GM18951 (cell line): ENCODE results near the gene CCDC12.
"Not testable (repeated sequence)": the region's sequence is repeated elsewhere in the genome, so short reads cannot be mapped to it uniquely, and the experiment has no call there.

Experiments
- POLR2A ChIP-seq: IDR thresholded peaks from 4 replicates; pipeline ENCODE4 v1.6.1; 2011; ENCODE audit warnings: mild to moderate bottlenecking; ENCODE audit not compliant: insufficient read length, insufficient read depth; ENCODE audit errors: extremely low read depth
- in situ Hi-C: fragments of 300-500 bp; cut with MboI; formaldehyde crosslinking; loops from one replicate; pipeline ENCODE4 v1.12.0; 2022; ENCODE audit warnings: low sequenced_read_pairs, mixed read lengths, inconsistent platforms; ENCODE audit not compliant: unreplicated experiment

CCDC12 gene

DNA sequence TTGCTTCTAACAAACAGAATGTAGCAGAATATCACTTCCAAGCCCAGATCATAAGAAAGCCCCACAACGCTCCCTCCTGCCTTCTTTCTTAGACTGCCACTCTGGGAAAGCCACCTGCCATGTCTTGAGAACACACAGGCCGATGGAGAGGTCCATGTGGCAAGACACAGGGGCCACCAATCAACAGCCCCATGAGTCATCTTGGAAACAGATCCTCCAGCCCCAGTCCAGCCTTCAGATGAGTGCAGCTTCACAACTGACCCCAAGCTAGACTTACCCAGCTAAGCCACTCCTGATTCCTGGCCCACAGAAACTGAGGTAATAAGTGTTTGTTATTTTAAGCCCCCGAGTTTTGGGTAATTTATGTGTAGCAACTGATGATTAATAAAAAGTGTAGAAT, 59.3 kb downstream of the CCDC12 start:
- in situ Hi-C loops, result no loop called here
- no peak for TF ChIP-seq POLR2A

DNA sequence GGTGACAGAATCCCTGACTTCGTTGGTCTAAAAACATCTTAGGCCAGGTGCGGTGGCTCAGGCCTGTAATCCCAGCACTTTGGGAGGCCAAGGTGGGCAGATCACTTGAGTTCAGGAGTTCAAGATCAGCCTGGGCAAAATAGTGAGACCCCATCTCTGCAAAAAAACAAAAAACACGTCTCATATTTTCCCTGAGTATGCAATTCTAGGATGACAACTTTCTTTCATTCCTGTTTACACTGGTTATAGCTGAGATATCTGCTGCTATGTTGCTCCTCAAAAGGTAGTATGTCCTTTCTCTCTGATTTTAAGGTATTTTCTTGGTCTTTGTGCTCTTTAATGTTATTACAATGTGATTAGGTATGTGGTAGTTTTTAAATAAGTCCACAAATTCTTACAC, 59.7 kb downstream of the CCDC12 start:
- in situ Hi-C loops, result no loop called here
- no peak for TF ChIP-seq POLR2A

DNA sequence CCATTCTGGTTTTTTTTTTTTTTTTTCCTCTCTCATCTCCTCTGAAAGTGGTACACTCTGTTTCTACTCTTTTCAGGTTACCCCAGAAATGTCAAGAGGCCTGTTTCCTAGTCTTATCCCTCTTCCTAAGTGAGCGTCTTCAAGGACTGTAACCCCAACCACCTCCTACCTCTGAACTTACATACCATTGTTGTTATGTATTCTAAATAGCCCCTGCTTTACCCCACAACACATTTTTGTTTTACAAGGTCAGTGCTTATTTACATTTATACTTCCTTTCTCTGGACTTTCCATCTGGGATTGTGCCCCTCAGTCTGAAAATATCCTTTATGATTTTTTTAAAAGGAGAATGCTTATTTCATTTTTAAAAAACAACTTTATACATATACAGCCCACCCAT, 60.3 kb downstream of the CCDC12 start:
- no peak for TF ChIP-seq POLR2A
- in situ Hi-C loops, result no loop called here

DNA sequence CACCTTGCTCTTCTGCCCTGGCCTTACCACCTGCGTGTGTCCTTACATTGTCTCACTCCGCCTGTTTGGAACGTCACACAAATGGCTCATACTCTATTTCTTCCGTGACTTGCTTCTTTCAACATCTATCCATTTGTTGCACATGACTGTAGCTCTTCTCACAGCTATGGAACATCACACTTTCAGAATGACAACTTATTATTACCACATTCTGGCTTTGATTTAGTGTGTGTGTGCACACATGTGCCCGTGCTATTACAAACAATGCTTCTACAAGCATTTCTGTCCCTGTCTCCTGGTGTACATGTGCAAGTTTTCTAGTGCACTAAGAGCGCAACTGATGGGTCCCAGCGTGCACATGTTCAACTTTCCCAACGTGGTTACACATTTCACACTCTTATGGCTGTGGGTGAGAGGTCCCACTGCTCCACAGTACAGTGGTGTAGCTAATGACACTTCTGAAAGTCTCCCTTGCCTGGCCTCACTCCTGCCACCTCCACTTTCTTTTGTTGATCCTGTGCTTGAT, 61.2 kb downstream of the CCDC12 start:
- no peak for TF ChIP-seq POLR2A
- in situ Hi-C loops, result no loop called here

DNA sequence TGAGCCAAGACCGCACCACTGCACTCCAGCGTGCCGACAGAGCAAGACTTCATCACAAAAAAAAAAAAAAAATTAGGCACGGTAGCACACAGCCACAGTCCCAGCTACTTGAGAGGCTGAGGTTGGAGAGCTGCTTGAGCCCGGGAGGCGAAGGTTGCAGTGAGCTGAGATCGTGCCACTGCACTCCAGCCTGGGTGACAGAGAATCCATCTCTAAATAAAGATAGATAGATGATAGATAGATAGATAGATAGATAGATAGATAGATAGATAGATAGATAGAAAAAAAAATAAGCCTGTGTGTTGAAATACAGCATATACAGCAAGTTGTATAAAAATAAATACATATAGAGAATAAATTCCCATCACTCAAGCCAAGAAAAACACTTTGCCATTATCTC, 61.7 kb downstream of the CCDC12 start:
- in situ Hi-C loops, result no loop called here

DNA sequence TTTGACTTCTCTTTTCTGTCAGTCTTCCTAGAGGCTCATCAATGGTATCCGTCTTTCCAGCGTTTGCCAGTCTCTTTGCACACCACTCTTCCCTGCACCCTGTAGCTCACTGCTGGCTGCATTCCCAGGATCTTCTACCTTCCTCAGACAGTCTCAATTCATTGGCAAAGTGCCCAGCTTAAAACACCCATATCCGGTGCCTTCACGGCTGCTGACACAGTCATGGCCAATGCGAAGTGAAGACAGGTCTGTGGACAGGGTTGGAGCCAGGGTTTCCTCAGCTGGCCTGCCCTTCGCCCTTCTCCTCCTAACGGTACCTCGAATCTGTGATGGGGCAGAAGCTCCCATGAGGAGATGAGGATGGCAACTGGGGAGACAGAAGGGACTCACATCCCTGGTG, 62.9 kb downstream of the CCDC12 start:
- in situ Hi-C loops, result no loop called here
- no peak for TF ChIP-seq POLR2A

More for the DNA sequence above, 61.7 kb downstream of the CCDC12 start:
- TF ChIP-seq POLR2A, result no peak

DNA sequence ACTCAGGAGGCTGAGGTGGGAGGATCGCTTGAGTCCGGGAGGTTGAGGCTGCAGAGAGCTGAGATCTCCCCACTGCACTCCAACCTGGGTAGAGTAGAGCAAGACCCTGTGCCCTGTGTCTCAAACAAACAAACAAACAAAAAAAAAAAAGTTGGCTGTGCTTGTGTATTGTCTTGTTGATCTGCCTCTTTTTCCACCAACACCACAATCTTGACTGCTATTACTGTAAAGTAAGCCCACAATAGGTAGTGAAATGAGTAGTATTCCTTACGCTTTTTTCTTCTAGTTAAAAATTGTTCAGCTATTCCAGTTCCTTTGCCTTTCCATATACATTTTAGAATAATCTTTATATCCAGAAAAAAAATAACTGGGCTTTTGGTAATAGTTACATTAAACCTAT, 63.6 kb downstream of the CCDC12 start:
- TF ChIP-seq POLR2A, result no peak
- in situ Hi-C loops, result no loop called here

DNA sequence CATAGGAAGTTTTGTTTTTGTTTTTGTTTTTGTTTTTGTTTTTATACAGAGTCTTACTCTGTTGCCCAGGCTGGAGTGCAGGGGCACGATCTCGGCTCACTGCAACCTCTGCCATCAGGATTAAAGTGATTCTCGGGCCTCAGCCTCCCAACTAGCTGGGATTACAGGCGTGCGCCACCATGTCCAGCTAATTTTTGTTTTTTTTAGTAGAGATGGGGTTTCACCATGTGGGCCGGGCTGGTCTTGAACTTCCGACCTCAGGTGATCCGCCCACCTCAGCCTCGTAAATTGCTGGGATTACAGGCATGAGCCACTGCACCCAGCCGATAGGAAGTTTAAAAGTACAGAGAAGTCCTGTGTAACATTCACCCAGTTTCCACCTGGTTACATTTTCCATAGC, 65.6 kb downstream of the CCDC12 start:
- in situ Hi-C loops, result not testable (repeated sequence)

DNA sequence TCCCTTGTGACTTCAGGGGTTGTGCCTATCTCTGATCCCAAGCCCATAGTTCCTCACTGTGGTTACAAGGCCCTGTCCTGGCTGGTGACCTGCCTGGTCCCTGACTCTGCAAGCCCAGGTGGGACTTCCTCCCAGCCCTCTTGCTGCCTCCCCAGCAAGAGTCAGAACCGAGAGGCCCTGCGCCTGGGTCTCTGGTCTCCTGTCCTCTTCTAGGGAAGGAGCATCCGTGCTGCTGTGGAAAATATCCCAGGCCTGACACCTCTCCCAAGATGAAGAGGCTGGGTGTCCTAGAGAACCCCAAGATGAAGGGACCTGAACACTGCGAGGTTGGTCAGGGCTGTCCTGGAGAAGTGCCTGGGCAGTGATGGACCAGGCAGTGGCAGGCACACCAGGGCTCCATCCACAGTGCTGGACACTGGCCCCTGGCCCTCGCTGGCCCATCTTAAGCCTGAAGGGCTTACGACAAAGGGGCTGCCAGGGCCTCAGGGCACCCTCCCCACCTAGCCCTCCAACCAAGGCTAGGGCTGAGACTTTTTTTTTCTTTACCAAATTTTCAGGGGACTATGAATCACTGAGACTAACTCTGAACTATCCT, 66.3 kb downstream of the CCDC12 start:
- in situ Hi-C loops, result no loop called here
- TF ChIP-seq POLR2A, result no peak

DNA sequence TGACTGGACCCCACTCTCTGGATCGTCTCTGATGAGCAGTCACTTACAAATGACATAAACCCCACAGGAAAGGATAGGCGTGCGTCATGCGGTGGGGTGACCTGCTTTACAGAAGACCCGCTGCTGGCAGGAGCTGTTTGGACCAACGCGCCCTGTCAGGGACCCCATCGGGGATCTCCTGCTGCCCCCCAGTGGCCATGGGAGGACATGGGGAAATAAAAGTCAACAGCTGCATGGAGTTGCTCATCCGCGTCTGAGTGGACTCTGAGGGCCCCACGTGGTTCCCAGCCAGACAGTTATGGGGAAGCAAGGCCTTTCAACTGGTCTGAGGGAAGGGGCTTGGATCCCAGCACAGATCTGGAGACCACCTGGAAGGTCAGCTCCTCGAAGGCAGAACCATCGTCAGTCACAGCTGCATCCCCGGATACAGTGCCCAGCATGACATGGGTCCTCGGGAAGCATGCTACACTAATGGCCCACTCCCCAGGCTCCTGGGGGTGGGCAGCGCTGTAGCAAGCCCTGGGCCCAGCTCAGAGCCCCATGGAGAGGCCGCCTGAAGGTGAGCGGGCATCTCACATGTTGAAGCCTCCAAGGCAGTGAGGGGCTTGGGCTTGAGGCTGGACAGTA, 66.9 kb downstream of the CCDC12 start:
- in situ Hi-C loops, result no loop called here
- no peak for TF ChIP-seq POLR2A

DNA sequence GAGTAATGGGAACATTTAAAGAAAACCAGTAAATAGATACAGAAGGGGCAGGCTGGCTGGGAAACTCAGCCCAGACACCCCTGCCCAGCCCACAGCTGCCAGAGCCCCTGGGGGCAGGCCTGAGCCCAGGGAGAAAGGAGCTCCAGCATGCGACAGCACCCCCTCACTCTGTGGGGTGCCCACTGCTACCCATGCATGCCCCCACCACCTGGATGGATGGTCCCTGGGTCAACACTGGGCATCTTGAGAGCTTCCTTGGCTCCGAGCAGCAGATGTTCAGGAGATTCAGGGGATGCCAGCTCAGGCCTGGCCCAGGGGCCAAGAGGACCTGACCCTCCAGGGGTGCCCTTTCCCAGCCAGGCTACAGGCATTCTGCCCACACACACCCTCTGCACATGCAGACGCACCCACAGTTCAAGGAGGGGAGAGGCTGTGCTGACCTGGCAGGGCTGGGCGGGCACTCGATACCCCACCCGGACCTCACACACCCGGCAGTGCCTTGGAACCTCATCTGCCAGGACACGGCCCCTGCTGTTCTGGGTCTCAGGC, 67.5 kb downstream of the CCDC12 start:
- in situ Hi-C loops, result no loop called here
- TF ChIP-seq POLR2A, result no peak

DNA sequence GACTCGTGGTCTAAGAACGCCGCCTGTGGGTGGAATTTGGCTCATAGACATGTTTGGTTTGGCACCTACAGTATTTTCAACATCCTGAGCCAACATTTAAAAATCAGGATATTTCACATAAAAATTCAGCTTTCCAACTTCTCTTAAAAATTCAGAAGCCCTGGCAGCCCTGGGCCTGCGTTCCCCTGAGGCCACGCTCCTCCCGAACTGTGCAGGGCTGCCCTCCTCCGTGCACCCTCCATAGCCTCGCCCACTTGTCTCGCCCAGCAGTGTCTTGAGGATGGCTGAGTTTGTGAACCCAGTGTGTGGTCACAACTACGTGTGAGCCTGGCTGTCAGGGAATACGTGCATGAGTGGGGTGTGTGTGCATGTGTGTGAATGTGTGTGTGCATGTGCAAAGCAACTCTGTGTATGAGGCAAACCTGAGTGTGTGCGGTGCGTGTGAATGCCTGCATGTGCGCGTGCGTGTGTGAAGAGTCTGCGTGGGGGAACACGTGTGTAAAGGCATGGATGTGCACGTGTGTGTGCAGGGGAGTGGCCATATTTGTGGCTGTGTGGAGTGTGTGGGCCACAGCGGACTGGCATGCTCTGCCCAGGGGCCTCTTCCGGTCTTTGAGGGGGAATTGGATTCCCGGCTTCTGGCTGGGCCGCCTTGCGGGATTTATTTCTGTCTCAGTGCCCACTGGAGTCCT, 68.1 kb downstream of the CCDC12 start:
- no peak for TF ChIP-seq POLR2A
- in situ Hi-C loops, result no loop called here

DNA sequence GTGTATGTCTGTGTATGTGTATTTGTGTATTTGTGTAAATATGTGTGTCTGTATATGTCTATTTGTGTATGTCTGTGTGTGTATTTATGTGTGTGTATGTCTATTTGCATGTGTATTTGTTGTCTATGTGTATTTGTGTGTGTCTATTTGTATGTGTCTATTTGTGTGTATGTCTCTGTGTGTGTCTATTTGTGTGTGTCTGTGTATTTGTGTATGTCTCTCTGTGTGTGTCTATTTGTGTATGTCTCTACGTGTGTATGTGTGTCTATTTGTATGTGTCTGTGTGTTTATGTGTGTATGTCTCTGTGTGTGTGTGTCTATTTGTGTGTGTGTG, 68.6 kb downstream of the CCDC12 start:
- TF ChIP-seq POLR2A, result no peak

DNA sequence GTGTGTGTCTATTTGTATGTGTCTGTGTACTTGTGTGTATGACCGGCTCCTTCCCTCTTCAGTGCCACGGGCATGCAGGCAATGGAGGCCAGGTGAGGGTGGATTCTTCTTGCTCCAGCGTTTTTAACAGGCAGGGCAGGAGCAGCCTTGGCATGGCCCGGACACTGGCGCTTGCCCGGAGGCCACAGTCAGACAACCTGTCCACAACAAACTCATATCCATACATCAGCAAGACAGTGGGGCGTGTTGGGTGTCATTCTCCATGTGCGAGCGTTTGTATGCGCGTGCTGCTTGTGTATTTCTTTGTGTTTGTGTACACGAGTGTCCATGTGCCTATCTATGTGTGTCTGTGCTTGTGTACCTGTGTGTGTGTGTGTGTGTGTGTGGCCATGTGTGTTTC, 69.3 kb downstream of the CCDC12 start:
- in situ Hi-C loops, result no loop called here
- no peak for TF ChIP-seq POLR2A

More for the DNA sequence above, 68.6 kb downstream of the CCDC12 start:
- in situ Hi-C loops, result no loop called here
